ENCODE results near the gene ZKSCAN1. TPM values are rescaled to one million over a fixed set of nuclear protein-coding genes. Genes with fewer than 3 reads are reported as not detected.

ZKSCAN1 gene
- total RNA-seq, 1 donor from 2014 or later: 105 TPM

DNA sequence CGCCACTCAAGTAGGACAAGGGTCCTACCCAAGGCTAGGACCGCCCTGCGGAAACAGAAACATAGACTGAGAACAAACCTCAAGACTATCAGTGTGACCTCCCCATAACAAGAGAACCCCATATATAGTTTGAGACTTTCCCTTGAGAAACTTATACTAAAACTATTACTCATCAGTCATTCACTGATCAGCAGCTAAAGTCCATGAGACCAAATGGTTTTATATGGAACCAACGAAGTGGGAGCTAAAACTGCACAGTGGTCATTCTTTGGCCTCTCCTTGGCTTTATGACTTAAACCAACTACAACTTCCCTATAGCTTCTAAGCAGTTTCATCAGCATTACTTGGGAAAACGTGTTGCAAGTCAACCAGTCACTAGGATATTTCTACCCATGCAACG lies 20.5 kb downstream of the ZKSCAN1 start:
- DNase-seq (ENCODE audit: low spot score): no peak

GRCh38 chr7:100038326-100038725 lies 22.9 kb downstream of the ZKSCAN1 start:
- DNase-seq (ENCODE audit: low spot score): no peak

GRCh38 chr7:100040575-100040974 lies 25.2 kb downstream of the ZKSCAN1 start:
- DNase-seq (ENCODE audit: low spot score): no peak

GRCh38 chr7:100044718-100045117 lies 29.3 kb downstream of the ZKSCAN1 start:
- DNase-seq (ENCODE audit: low spot score): peak; percentile 52

DNA sequence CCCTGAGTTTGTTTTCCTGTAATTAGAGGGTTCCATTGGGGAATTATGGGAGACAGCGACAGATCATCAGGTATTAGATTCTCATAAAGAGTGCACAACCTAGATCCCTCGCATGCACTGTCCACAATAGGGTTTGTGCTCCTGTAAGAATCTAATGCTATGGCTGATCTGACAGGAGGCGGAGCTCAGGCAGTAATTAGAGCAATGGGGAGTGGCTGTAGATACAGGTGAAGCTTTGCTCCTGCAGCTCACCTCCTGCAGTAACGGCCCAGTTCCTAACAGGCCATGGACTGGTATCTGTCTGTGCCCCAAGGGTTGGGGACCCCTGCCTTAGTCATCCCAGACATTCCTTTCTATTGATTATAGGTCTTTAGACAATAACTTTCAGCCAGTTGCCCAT lies 33.3 kb downstream of the ZKSCAN1 start:
- no peak for DNase-seq (ENCODE audit: low spot score)

- peak; percentile 87 for DNase-seq (ENCODE audit: low spot score)
These were observed 34.3 kb downstream of the ZKSCAN1 start, which contains the start of gene ZSCAN21 for GRCh38 chr7:100049441-100050291. TSS of gene ZSCAN21 (plus strand) at chr7:100049774. CDS start at chr7:100057007, 7,233 bp downstream.

DNA sequence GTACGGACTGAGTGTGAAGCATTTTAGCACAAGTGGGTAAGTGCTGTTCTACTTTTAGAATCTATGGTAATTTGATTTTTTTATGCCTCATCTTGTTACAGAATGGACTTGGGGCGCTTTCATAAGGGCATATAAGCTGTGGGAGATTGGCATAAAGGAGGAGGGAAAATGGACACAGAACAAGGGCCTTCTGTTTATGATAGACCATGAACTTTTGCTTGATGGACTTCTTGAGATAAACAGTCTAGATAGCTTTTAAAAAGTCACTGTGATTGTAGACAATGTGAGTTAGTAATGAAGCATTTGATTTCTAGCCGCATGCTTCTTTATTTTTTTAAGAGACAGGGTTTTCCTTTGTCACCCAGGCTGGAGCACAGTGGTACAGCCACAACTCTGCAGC lies 36.2 kb downstream of the ZKSCAN1 start:
- DNase-seq (ENCODE audit: low spot score): no peak

- no peak for DNase-seq (ENCODE audit: low spot score)
These were observed 37.8 kb downstream of the ZKSCAN1 start for GRCh38 chr7:100053215-100053614.

- no peak for DNase-seq (ENCODE audit: low spot score)
These were observed 41.6 kb downstream of the ZKSCAN1 start for GRCh38 chr7:100057006-100057405.

GRCh38 chr7:100059251-100059739 lies 43.9 kb downstream of the ZKSCAN1 start:
- DNase-seq (ENCODE audit: low spot score): no peak

- no peak for DNase-seq (ENCODE audit: low spot score)
These were observed 46.3 kb downstream of the ZKSCAN1 start for GRCh38 chr7:100061518-100062193.

- no peak for DNase-seq (ENCODE audit: low spot score)
These were observed 48.0 kb downstream of the ZKSCAN1 start for GRCh38 chr7:100063376-100063775.

DNA sequence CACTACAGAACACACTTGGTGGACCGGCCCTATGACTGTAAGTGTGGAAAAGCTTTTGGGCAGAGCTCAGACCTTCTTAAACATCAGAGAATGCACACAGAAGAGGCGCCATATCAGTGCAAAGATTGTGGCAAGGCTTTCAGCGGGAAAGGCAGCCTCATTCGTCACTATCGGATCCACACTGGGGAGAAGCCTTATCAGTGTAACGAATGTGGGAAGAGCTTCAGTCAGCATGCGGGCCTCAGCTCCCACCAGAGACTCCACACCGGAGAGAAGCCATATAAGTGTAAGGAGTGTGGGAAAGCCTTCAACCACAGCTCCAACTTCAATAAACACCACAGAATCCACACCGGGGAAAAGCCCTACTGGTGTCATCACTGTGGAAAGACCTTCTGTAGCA lies 48.8 kb downstream of the ZKSCAN1 start:
- DNase-seq (ENCODE audit: low spot score): no peak

DNA sequence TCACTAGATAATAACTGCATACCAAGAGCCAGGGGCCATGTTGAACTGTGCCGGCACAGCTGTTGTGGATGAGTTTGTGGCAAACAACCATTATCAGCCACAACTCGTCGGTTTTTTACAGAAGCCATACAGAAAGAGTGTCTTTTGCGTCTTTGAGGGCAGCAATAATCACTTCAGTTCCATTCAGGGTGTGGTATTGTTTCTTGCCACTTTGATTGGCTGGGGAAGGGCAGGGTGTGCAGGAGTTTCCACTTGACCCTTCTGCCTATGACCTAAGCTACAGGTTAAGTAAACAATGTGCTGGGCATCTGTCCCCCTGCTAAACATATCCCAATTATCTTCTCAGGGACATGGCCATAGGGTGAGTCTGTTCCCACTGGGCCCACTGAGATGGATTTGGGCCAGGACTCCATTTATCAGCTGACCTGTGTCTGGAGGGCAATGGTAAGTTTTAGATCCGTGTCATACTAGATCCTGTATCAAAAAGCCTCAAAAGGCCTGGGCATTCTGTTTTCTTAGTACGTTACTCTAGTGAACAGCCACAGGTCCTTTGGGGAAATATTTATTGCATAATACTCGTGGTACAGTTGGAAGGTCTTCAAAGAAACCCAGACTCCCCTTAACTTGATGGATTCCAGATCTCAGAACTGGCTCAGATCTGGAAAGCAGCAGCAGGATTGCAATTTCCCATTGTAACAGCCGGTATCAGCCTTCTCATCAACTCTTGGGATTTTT lies 50.2 kb downstream of the ZKSCAN1 start:
- no peak for DNase-seq (ENCODE audit: low spot score)

- no peak for DNase-seq (ENCODE audit: low spot score)
These were observed 51.6 kb downstream of the ZKSCAN1 start for GRCh38 chr7:100066953-100067352.

- DNase-seq (ENCODE audit: low spot score): no peak
These were observed 54.6 kb downstream of the ZKSCAN1 start for GRCh38 chr7:100069991-100070390.

DNA sequence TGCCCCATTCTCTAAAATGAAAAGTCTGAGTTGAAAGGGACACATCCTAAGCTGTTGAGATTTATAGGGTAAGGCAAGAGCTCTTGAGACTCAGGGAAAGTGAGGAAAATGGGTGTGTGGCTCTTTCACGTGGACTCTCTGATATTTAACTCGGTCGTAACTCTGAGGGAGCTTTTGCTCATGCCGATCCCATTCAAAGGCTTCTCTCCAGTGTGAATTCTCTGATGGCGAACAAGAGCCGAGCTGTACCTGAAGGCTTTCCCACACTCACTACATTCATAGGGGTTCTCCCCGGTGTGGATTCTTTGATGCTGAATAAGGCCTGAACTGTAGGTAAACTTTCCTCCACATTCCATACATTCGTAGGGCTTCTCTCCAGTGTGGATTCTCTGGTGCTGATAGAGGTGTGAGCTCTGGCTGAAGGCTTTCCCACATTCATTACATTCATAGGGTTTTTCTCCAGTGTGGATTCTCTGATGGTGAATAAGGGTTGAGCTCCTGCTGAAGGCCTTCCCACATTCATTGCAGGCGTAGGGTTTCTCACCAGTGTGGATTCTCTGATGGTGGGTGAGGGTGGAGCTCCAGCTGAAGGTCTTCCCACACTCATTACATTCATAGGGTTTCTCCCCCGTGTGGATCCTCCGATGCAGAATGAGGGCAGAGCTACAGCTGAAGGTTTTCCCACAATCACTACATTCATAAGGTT lies 55.8 kb downstream of the ZKSCAN1 start:
- no peak for DNase-seq (ENCODE audit: low spot score)

DNA sequence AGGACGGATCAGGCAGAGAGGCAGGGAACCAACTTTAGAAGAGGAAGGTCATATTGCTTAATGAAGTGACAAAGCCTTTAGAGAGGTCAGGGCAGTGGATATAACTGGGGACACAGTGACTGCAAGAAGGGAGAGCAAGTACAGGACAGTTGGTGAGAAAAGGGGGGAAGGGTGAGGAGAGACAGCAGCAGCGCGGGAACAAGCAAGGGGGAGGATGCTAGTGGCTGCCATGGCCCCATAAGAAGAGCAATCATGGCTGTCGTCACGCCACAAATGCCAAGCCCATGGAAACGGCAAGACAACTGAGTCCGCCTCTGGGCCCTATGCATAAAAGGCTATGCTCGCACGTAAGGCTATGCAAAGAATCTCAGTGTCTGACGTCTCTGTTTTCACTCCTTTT lies 57.1 kb downstream of the ZKSCAN1 start:
- no peak for DNase-seq (ENCODE audit: low spot score)

DNA sequence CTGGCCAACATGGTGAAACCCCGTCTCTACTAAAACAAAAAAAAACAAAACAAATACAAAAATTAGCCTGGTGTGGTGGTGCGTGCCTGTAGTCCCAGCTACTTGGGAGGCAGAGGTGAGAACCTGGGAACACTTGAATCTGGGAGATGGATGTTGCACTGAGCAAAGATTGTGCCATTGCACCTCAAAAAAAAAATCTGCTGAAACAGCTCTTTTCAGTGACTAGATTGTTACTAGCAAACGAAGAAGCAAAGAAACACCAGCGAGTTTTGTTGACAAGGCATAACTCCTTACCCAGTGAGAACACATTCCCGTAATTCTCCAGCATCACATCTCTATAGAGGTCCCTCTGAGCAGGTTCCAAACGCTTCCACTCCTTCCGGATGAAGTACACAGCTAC lies 59.4 kb downstream of the ZKSCAN1 start:
- DNase-seq (ENCODE audit: low spot score): no peak

DNA sequence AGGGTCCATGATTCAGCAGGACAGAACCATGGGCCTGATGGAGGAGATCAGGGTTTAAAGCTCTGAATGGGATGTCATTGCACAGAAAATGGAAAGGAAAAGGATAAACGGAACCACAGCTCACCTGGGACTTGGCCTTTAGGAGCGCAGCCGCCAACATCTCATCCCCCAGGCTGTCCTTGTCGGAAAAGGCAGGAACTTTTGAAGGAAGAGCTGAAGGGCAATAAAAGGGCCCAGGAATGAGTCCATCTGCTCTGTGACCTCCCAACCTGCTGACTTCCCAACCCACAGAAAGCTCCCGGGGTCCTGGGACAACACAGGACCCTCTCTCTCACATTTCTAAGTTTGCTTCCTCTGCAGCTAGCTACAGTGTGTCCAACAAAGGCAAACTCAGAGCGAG lies 60.0 kb downstream of the ZKSCAN1 start:
- DNase-seq (ENCODE audit: low spot score): no peak

- no peak for DNase-seq (ENCODE audit: low spot score)
These were observed 61.8 kb downstream of the ZKSCAN1 start for GRCh38 chr7:100077205-100077604.

Data from ureter (tissue), 1 donor.